ENCODE results near the gene PTPRT. TPM values are rescaled to one million over a fixed set of nuclear protein-coding genes. Genes with fewer than 3 reads are reported as not detected.
"Not testable (repeated sequence)": the region's sequence is repeated elsewhere in the genome, so short reads cannot be mapped to it uniquely, and the experiment has no call there.

Gene PTPRT
- total and polyA plus RNA-seq, 2 donors, result 0.09 to 1.9 TPM

GRCh38 chr20:42259389-42259788 is 930.3 kb downstream of the PTPRT start:
- Histone ChIP-seq H3K36me3 (ENCODE audit: insufficient read depth) (no peaks in the 10 kb centered on the region), H3K4me3 (ENCODE audit: low read depth, low read length) (no peak overlapping the region), H3K4me1 (ENCODE audit: insufficient read depth) (no peaks in the 10 kb centered on the region), H3K27ac (ENCODE audit: low read depth) (no peak overlapping the region)
- WGBS, result 88% methylated on average over 4 of the region's 4 CpGs
- no peak for DNase-seq (ENCODE audit: extremely low spot score)

- no peak overlapping the region for H3K27ac ChIP-seq (ENCODE audit: low read depth)
- no peak for DNase-seq (ENCODE audit: extremely low spot score)
- no peaks in the 10 kb centered on the region for H3K36me3 ChIP-seq (ENCODE audit: insufficient read depth)
- no peak overlapping the region for H3K4me3 ChIP-seq (ENCODE audit: low read depth, low read length)
- H3K4me1 ChIP-seq (ENCODE audit: insufficient read depth), result no peaks in the 10 kb centered on the region
- WGBS, result 87% methylated on average over 6 of the region's 6 CpGs
Observed at GRCh38 chr20:42258564-42259302, 931.0 kb downstream of the PTPRT start.

- no peak overlapping the region for H3K27ac ChIP-seq (ENCODE audit: low read depth)
- H3K4me3 ChIP-seq (ENCODE audit: low read depth, low read length), result no peak overlapping the region
- DNase-seq (ENCODE audit: extremely low spot score), result no peak
- H3K4me1 ChIP-seq (ENCODE audit: insufficient read depth), result no peaks in the 10 kb centered on the region
- no peaks in the 10 kb centered on the region for H3K36me3 ChIP-seq (ENCODE audit: insufficient read depth)
- 74% methylated on average over 3 of the region's 3 CpGs for WGBS
Observed at GRCh38 chr20:42255821-42256220, 933.9 kb downstream of the PTPRT start.

GRCh38 chr20:42254673-42255072 is 935.0 kb downstream of the PTPRT start:
- no peaks in the 10 kb centered on the region for H3K4me1 ChIP-seq (ENCODE audit: insufficient read depth)
- WGBS, result 86% methylated on average over 2 of the region's 2 CpGs
- H3K27ac ChIP-seq (ENCODE audit: low read depth), result no peak overlapping the region
- H3K4me3 ChIP-seq (ENCODE audit: low read depth, low read length), result no peak overlapping the region
- H3K36me3 ChIP-seq (ENCODE audit: insufficient read depth), result no peaks in the 10 kb centered on the region
- no peak for DNase-seq (ENCODE audit: extremely low spot score)

DNA sequence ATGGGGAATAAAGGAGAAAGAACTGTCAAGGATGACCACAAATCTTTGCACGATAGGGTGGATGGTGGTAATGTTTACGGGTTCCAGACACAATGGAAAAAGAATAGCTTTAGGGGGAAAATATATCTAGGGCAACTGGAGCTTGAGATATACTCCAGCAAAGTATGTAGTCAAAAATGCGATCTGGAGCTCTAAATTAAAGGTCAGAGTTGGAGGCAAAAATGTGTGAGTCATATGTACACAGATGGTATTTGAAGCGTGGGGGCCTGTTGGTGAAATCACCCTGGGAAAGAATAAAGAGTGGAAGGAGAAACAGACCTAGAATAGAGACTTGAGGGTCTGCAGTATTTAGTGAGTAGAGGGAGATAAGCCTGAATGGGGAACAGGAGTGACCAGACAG is 937.6 kb downstream of the PTPRT start:
- Histone ChIP-seq H3K4me1 (ENCODE audit: insufficient read depth) (no peaks in the 10 kb centered on the region), H3K27ac (ENCODE audit: low read depth) (no peak overlapping the region), H3K36me3 (ENCODE audit: insufficient read depth) (no peaks in the 10 kb centered on the region), H3K4me3 (ENCODE audit: low read depth, low read length) (no peak overlapping the region)
- WGBS, result 63% methylated on average over 4 of the region's 4 CpGs
- no peak for DNase-seq (ENCODE audit: extremely low spot score)

- no peak for DNase-seq (ENCODE audit: extremely low spot score)
- H3K27ac ChIP-seq (ENCODE audit: low read depth), result no peak overlapping the region
- no peak overlapping the region for H3K4me3 ChIP-seq (ENCODE audit: low read depth, low read length)
- no peaks in the 10 kb centered on the region for H3K36me3 ChIP-seq (ENCODE audit: insufficient read depth)
- H3K4me1 ChIP-seq (ENCODE audit: insufficient read depth), result no peaks in the 10 kb centered on the region
- WGBS, result 66% methylated on average over 14 of the region's 14 CpGs
Observed at GRCh38 chr20:42218621-42219374, 970.9 kb downstream of the PTPRT start.

- no peaks in the 10 kb centered on the region for H3K4me1 ChIP-seq (ENCODE audit: insufficient read depth)
- WGBS, result 80% methylated on average over 2 of the region's 2 CpGs
- no peak overlapping the region for H3K4me3 ChIP-seq (ENCODE audit: low read depth, low read length)
- DNase-seq (ENCODE audit: extremely low spot score), result no peak
- H3K27ac ChIP-seq (ENCODE audit: low read depth), result no peak overlapping the region
- H3K36me3 ChIP-seq (ENCODE audit: insufficient read depth), result no peaks in the 10 kb centered on the region
Observed at GRCh38 chr20:42214074-42214473, 975.6 kb downstream of the PTPRT start.

GRCh38 chr20:42212391-42212790 is 977.3 kb downstream of the PTPRT start:
- WGBS, result 73% methylated on average over 3 of the region's 3 CpGs
- Histone ChIP-seq H3K4me3 (ENCODE audit: low read depth, low read length) (no peak overlapping the region), H3K27ac (ENCODE audit: low read depth) (no peak overlapping the region), H3K36me3 (ENCODE audit: insufficient read depth) (no peaks in the 10 kb centered on the region), H3K4me1 (ENCODE audit: insufficient read depth) (no peaks in the 10 kb centered on the region)
- DNase-seq (ENCODE audit: extremely low spot score), result no peak

DNA sequence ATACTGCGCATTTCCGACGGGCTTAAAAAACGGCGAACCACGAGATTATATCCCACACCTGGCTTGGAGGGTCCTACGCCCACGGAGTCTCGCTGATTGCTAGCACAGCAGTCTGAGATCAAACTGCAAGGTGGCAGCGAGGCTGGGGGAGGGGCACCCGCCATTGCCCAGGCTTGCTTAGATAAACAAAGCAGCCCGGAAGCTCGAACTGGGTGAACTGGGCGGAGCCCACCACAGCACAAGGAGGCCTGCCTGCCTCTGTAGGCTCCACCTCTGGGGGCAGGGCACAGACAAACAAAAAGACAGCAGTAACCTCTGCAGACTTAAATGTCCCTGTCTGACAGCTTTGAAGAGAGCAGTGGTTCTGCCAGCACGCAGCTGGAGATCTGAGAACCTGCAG is 983.1 kb downstream of the PTPRT start:
- WGBS, result 69% methylated on average over 15 of the region's 15 CpGs
- DNase-seq (ENCODE audit: extremely low spot score), result not testable (repeated sequence)

DNA sequence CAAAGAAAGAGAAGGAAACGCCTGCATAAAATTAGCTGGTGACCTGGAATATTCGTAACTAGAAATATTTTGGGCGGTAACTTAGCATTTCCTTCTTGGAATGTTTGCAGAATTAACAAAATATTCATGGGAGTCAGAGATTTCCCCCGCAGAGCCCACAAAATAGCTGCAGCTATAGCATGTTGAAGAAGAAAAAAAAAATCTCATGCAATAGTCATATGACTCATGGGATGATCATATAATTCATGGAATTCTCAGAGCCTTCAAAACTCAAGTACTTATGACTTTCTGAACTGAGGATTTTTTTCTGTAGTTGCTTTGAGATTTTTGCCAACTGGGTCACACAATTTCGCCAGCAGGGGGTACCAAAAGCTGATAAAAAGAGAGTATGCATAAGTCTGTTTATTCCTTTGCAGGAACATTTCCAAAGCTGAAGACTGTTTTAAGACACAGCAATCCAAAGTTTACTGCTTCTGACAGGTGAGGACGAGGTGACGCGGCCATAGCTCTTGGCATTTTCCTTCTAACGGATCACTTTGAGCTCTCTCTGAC is 985.5 kb downstream of the PTPRT start:
- no peaks in the 10 kb centered on the region for H3K36me3 ChIP-seq (ENCODE audit: insufficient read depth)
- H3K4me1 ChIP-seq (ENCODE audit: insufficient read depth), result no peaks in the 10 kb centered on the region
- H3K27ac ChIP-seq (ENCODE audit: low read depth), result no peak overlapping the region
- H3K4me3 ChIP-seq (ENCODE audit: low read depth, low read length), result no peak overlapping the region
- DNase-seq (ENCODE audit: extremely low spot score), result no peak
- 46% methylated on average over 9 of the region's 9 CpGs for WGBS

More for the DNA sequence above, 983.1 kb downstream of the PTPRT start:
- H3K4me1 ChIP-seq (ENCODE audit: insufficient read depth); H3K4me3 ChIP-seq (ENCODE audit: low read depth, low read length); H3K36me3 ChIP-seq (ENCODE audit: insufficient read depth); H3K27ac ChIP-seq (ENCODE audit: low read depth): not testable (repeated sequence)

GRCh38 chr20:42197599-42197998 is 992.1 kb downstream of the PTPRT start:
- Histone ChIP-seq H3K4me1 (ENCODE audit: insufficient read depth) (no peaks in the 10 kb centered on the region), H3K4me3 (ENCODE audit: low read depth, low read length) (no peak overlapping the region), H3K36me3 (ENCODE audit: insufficient read depth) (no peaks in the 10 kb centered on the region), H3K27ac (ENCODE audit: low read depth) (no peak overlapping the region)
- DNase-seq (ENCODE audit: extremely low spot score), result no peak

- no peak overlapping the region for H3K27ac ChIP-seq (ENCODE audit: low read depth)
Observed at GRCh38 chr20:42193119-42193518, 996.6 kb downstream of the PTPRT start.

GRCh38 chr20:42192321-42192720 is 997.4 kb downstream of the PTPRT start:
- DNase-seq (ENCODE audit: extremely low spot score), result no peak
- 52% methylated on average over 2 of the region's 2 CpGs for WGBS
- Histone ChIP-seq H3K4me3 (ENCODE audit: low read depth, low read length) (no peak overlapping the region), H3K4me1 (ENCODE audit: insufficient read depth) (no peaks in the 10 kb centered on the region), H3K36me3 (ENCODE audit: insufficient read depth) (no peaks in the 10 kb centered on the region), H3K27ac (ENCODE audit: low read depth) (no peak overlapping the region)

More at GRCh38 chr20:42193119-42193518, 996.6 kb downstream of the PTPRT start:
- WGBS, result 79% methylated on average over 2 of the region's 2 CpGs
- no peaks in the 10 kb centered on the region for H3K36me3 ChIP-seq (ENCODE audit: insufficient read depth)
- no peaks in the 10 kb centered on the region for H3K4me1 ChIP-seq (ENCODE audit: insufficient read depth)
- DNase-seq (ENCODE audit: extremely low spot score), result no peak
- no peak overlapping the region for H3K4me3 ChIP-seq (ENCODE audit: low read depth, low read length)

Measured in urinary bladder (tissue), 4 donors.